DOHH2 (cell line): ENCODE measurements around the gene NUP98.

Source experiments
- H3F3A ChIP-seq: fragments of 200-600 bp; sonication (generic), shearing (Covaris generic); 2 replicates; pipeline ENCODE4 v1.6.0; 2016; ENCODE audit warnings: antibody characterized with exemption, mild to moderate bottlenecking; ENCODE audit not compliant: control insufficient read depth, insufficient read depth
- H3K27ac ChIP-seq: fragments of 200-600 bp; sonication (generic); 2 replicates; pipeline ENCODE4 v1.5.1; 2014; ENCODE audit warnings: low read depth, mild to moderate bottlenecking, low read length, moderate library complexity
- H3K27me3 ChIP-seq: fragments of 200-600 bp; sonication (generic); 2 replicates; pipeline ENCODE4 v1.6.1; 2014; ENCODE audit warnings: mild to moderate bottlenecking, low read length, mixed read lengths; ENCODE audit not compliant: control insufficient read depth
- H3K36me3 ChIP-seq: fragments of 200-600 bp; sonication (generic); 2 replicates; pipeline ENCODE4 v1.6.1; 2014; ENCODE audit warnings: mild to moderate bottlenecking, low read length, moderate library complexity, mixed read lengths; ENCODE audit not compliant: control insufficient read depth
- H3K4me1 ChIP-seq: fragments of 200-600 bp; sonication (generic); 2 replicates; pipeline ENCODE4 v1.6.1; 2014; ENCODE audit warnings: mild to moderate bottlenecking, low read length, mixed read lengths; ENCODE audit not compliant: control insufficient read depth
- H3K4me2 ChIP-seq: fragments of 200-600 bp; sonication (generic); 2 replicates; pipeline ENCODE4 v1.6.0; 2014; ENCODE audit warnings: mild to moderate bottlenecking, low read length, moderate library complexity
- H3K4me3 ChIP-seq: fragments of 200-600 bp; sonication (generic); 2 replicates; pipeline ENCODE4 v1.5.1; 2014; ENCODE audit warnings: mild to moderate bottlenecking, low read length, mixed read lengths
- H3K79me2 ChIP-seq: fragments of 200-600 bp; sonication (generic); 2 replicates; pipeline ENCODE4 v1.6.1; 2014; ENCODE audit warnings: mild to moderate bottlenecking, low read length, mixed read lengths; ENCODE audit not compliant: control insufficient read depth
- H3K9me2 ChIP-seq: fragments of 200-600 bp; sonication (generic); replicated peaks from 2 replicates; pipeline ENCODE4 v1.6.1; 2014; ENCODE audit warnings: mild to moderate bottlenecking, low read length, mixed read lengths; ENCODE audit not compliant: control insufficient read depth
- H3K9me3 ChIP-seq: fragments of 200-600 bp; sonication (generic); 2 replicates; pipeline ENCODE4 v1.6.1; 2014; ENCODE audit warnings: antibody characterized with exemption, low read length, mixed read lengths; ENCODE audit not compliant: control insufficient read depth, insufficient read depth
- H4K20me1 ChIP-seq: fragments of 200-600 bp; sonication (generic); 2 replicates; pipeline ENCODE4 v1.6.0; 2014; ENCODE audit warnings: low read depth, mild to moderate bottlenecking, antibody characterized with exemption, low read length, moderate library complexity; ENCODE audit not compliant: control insufficient read depth, insufficient read depth
- EZH2phosphoT487 ChIP-seq: fragments of 200-600 bp; sonication (generic); IDR thresholded peaks from 2 replicates; pipeline ENCODE4 v1.6.1; 2017; ENCODE audit warnings: borderline replicate concordance, mild to moderate bottlenecking, antibody characterized with exemption, low read length, moderate library complexity, mixed read lengths
- TF ChIP-seq, protein P1 (sequence below): fragments of 200-600 bp; sonication (generic); IDR thresholded peaks from one replicate; pipeline ENCODE4 v1.5.1; 2014; ENCODE audit warnings: antibody characterized with exemption, mild to moderate bottlenecking, low read depth, low read length; ENCODE audit not compliant: poor library complexity, severe bottlenecking

The NUP98 gene

GRCh38 chr11:3637201-3637600, 160.2 kb downstream of the NUP98 start:
- Histone ChIP-seq H3K4me2 (no peak overlapping the region), H3K4me1 (no peaks in the 10 kb centered on the region), H3K79me2 (no peaks in the 10 kb centered on the region), H3K27me3 (no peaks in the 10 kb centered on the region), H4K20me1 (no peaks in the 10 kb centered on the region), H3F3A (no peaks in the 10 kb centered on the region), H3K9me3 (no peaks in the 10 kb centered on the region), H3K4me3 (no peak overlapping the region), H3K36me3 (no peaks in the 10 kb centered on the region), H3K27ac (no peak overlapping the region), H3K9me2 (no peaks in the 10 kb centered on the region)
- TF ChIP-seq EZH2phosphoT487, result no peak
- TF ChIP-seq, protein P1, sequence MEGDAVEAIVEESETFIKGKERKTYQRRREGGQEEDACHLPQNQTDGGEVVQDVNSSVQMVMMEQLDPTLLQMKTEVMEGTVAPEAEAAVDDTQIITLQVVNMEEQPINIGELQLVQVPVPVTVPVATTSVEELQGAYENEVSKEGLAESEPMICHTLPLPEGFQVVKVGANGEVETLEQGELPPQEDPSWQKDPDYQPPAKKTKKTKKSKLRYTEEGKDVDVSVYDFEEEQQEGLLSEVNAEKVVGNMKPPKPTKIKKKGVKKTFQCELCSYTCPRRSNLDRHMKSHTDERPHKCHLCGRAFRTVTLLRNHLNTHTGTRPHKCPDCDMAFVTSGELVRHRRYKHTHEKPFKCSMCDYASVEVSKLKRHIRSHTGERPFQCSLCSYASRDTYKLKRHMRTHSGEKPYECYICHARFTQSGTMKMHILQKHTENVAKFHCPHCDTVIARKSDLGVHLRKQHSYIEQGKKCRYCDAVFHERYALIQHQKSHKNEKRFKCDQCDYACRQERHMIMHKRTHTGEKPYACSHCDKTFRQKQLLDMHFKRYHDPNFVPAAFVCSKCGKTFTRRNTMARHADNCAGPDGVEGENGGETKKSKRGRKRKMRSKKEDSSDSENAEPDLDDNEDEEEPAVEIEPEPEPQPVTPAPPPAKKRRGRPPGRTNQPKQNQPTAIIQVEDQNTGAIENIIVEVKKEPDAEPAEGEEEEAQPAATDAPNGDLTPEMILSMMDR, result no peak

- no peaks in the 10 kb centered on the region for H3K27me3 ChIP-seq
- H3K9me2 ChIP-seq, result no peaks in the 10 kb centered on the region
- no peaks in the 10 kb centered on the region for H3K9me3 ChIP-seq
- no peak overlapping the region for H3K4me3 ChIP-seq
- no peak overlapping the region for H3K4me2 ChIP-seq
- H4K20me1 ChIP-seq, result no peaks in the 10 kb centered on the region
- H3K36me3 ChIP-seq, result no peaks in the 10 kb centered on the region
- no peaks in the 10 kb centered on the region for H3K79me2 ChIP-seq
- no peaks in the 10 kb centered on the region for H3K4me1 ChIP-seq
- no peaks in the 10 kb centered on the region for H3F3A ChIP-seq
- H3K27ac ChIP-seq, result no peak overlapping the region
- TF ChIP-seq, protein P1, result no peak
- no peak for TF ChIP-seq EZH2phosphoT487
Observed at GRCh38 chr11:3635641-3636375, 161.5 kb downstream of the NUP98 start.

DNA sequence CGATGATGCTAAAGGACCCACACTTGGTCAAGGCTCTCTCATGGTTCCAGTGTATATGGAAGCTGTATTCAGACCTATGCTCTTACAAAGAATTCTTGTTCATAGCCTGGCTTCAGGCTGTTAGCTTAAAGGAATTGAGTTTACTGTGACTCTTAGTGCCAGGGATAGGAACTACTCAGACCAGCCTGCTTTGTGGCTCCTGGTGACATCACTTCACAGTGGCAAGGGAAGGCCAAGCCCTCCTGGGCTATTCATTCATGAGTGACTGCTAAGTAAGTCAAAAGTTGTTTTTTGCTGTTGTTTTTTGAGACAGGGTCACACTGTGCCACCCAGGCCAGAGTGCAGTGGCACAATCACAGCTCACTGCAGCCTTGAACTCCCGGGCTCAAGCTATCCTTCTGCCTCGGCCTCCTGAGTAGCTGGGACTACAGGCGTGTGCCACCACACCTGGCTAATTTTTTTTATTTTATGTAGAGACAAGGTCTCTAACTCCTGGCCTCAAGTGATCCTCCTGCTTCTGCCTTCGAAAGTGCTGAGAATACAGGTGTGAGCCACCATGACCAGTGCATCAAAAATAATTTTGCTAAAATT, 165.2 kb downstream of the NUP98 start:
- no peak overlapping the region for H3K27ac ChIP-seq
- no peak for TF ChIP-seq EZH2phosphoT487
- TF ChIP-seq, protein P1, result no peak

More for the DNA sequence above, 165.2 kb downstream of the NUP98 start:
- Histone ChIP-seq H3K4me1 (no peaks in the 10 kb centered on the region), H3K9me3 (no peaks in the 10 kb centered on the region), H3K9me2 (no peaks in the 10 kb centered on the region), H3K27me3 (no peaks in the 10 kb centered on the region), H3K4me3 (no peak overlapping the region), H3K79me2 (no peaks in the 10 kb centered on the region), H4K20me1 (no peaks in the 10 kb centered on the region), H3F3A (no peaks in the 10 kb centered on the region), H3K36me3 (no peaks in the 10 kb centered on the region), H3K4me2 (no peak overlapping the region)
